Measurements from ENCODE around the gene SCN1A.

GRCh38 chr2:166167449-166167848, 39.6 kb upstream of the SCN1A start:
- no peak for TF ChIP-seq CTCF (IDR thresholded peaks at IDR 0.05)
- TF ChIP-seq MAX (IDR thresholded peaks at IDR 0.05; ENCODE audit: low read depth), result no peak
- no peak for TF ChIP-seq NFIC (IDR thresholded peaks at IDR 0.05; ENCODE audit: borderline replicate concordance)
- TF ChIP-seq POLR2AphosphoS5 (IDR thresholded peaks at IDR 0.05; ENCODE audit: low read depth, low read length), result no peak
- no peak for TF ChIP-seq EP300 (IDR thresholded peaks at IDR 0.05; ENCODE audit: borderline replicate concordance in 1 of 2, low read depth in 1 of 2, low read length in 1 of 2)
- no peak for TF ChIP-seq FOSL2 (IDR thresholded peaks at IDR 0.05; ENCODE audit: borderline replicate concordance, low read depth)
- no peak for TF ChIP-seq CHD2 (IDR thresholded peaks at IDR 0.05; ENCODE audit: low read length, partially characterized antibody)
- TF ChIP-seq TAF1 (IDR thresholded peaks at IDR 0.05; ENCODE audit: borderline replicate concordance, low read depth, low read length), result no peak
- no peak for TF ChIP-seq PBX3 (IDR thresholded peaks at IDR 0.05)

All from SK-N-SH (cell line).